Adipose tissue (tissue), 3 donors: ENCODE results near the gene PERM1. TPM values are rescaled to one million over a fixed set of nuclear protein-coding genes. Genes with fewer than 3 reads are reported as not detected.

Experiments used
- H3K27ac ChIP-seq: one replicate; pipeline ENCODE4 v1.5.1; 2013; ENCODE audit warnings: low read depth, low read length
- WGBS, 3 donors: extraction: QIAGEN DNeasy Blood & Tissue Kit; methylation state at CpG; one replicate each; pipeline ENCODE4 v1.1.7; 2013; 5-methylcytosine and 5-hydroxymethylcytosine counted together
- polyA plus RNA-seq, 3 donors: library from polyadenylated mRNA; stranded (reverse); fragments of 200-250 nt; gene quantifications; one replicate each; pipeline ENCODE4 v1.2.3, GENCODE V29; 2013
- donor health status: healthy with polysubstance abuse.
- donor health status: Bipolar disorder and iron deficiency.
- donor health status: healthy.

Gene PERM1
- polyA plus RNA-seq, 3 donors, result 0.06 to 2.0 (median 0.16) TPM

- 9 to 24% (median 23%) methylated on average over 33 to 37 of the region's 37 CpGs for WGBS, 3 donors
- no peak overlapping the region for H3K27ac ChIP-seq
These were observed 46.7 kb downstream of the PERM1 start for GRCh38 chr1:934991-935750.

DNA sequence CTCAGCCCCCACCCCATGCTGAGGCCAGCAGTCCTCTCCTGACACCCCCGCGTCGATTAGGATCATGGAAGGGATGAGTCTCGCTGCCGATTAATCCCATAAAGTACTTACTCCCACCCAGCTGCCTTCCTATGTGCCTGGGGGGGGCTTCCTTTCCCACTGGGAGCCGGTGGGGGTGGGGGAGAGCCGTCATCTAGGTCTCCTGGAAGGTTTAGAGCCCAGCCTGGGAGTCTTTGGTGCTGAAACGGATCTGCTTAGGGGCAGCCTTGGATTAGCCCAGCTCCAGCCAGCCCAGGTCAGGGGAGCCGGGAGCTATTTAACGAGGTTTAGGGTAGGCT, 48.3 kb downstream of the PERM1 start:
- WGBS, 3 donors, result 21 to 42% (median 41%) methylated on average over 10 of the region's 10 CpGs
- H3K27ac ChIP-seq, result no peak overlapping the region

- WGBS, 3 donors, result 44 to 80% (median 77%) methylated on average over 20 to 25 of the region's 25 CpGs
- no peak overlapping the region for H3K27ac ChIP-seq
These were observed 48.9 kb downstream of the PERM1 start for GRCh38 chr1:932776-933602.

- H3K27ac ChIP-seq, result no peak overlapping the region
- 56 to 78% (median 77%) methylated on average over 16 of the region's 16 CpGs for WGBS, 3 donors
These were observed 49.8 kb downstream of the PERM1 start for GRCh38 chr1:932173-932510.

DNA sequence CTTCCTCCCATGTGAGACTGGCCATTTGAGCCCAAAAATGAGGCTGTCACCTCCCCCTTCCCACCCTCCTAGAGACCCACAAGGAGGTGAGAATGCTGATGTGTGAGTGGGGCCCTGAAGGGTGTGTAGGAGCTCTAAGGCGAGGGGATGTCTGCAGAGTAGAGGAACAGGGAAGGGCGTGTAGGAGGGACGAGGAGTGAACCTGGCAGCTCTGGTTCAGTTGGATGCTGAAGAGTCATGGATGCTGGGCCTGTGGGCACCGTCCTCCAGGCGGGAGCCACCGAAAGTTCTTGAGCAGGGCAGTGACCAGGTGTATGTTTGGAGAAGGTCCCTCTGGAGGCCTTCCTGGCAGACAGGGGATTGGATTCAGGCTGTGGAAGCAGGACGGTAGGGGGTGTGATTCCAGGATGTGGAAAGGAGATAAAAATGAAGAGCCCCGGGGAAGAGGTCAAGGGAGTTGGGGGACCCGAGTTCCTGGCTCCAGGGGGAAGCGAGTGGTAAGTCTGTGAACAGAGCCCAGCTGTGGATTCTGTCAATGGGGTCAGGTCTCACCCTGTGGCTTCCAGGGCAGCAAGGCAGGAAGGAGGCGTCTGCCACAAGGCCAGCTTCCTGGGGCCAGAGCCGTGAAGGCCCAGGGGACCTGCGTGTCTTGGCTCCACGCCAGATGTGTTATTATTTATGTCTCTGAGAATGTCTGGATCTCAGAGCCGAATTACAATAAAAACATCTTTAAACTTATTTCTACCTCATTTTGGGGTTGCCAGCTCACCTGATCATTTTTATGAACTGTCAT, 50.3 kb downstream of the PERM1 start:
- WGBS, 3 donors, result 52 to 54% (median 54%) methylated on average over 15 of the region's 15 CpGs
- H3K27ac ChIP-seq, result no peak overlapping the region

- WGBS, 3 donors, result 72 to 79% (median 79%) methylated on average over 11 to 18 of the region's 18 CpGs
- no peak overlapping the region for H3K27ac ChIP-seq
These were observed 51.2 kb downstream of the PERM1 start for GRCh38 chr1:930633-931138.

DNA sequence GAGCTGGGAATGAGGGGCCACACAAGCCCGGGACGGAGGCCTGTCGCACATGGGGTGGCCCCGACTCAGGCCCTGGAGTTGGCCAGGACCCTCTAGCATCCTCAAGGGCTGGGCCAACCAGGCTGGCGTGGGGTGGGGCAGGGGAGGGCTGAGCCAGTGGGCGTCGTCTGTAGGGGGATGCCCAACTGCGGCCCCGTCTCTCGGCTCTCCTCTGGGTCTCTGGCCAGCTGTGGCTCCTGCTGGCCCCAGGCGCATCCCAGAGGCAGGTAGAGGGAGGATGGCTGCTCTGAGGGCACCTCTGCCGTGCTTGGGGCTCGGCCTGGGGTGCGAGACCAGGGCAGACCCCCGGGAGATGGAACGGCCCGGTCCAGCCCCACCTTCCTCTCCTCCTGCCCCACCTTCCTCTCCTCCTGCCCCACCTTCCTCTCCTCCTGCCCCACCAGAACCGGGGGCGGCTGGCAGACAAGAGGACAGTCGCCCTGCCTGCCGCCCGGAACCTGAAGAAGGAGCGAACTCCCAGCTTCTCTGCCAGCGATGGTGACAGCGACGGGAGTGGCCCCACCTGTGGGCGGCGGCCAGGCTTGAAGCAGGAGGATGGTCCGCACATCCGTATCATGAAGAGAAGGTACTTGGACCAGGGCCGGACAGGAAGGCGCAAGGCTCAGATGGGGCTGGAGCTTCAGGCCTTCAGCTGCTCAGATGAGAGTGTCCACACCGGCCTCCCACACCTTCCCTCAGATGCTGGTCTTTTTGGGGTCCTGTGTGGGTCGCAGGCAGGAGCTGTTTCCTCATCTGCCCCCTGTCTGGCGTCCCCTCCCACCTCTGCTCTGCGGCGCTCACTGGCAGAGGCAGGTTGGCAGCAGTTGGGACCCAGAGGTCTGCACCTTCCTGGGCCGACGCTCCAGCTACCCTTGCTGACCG, 51.9 kb downstream of the PERM1 start:
- 87 to 90% (median 90%) methylated on average over 38 to 40 of the region's 40 CpGs for WGBS, 3 donors
- no peak overlapping the region for H3K27ac ChIP-seq

DNA sequence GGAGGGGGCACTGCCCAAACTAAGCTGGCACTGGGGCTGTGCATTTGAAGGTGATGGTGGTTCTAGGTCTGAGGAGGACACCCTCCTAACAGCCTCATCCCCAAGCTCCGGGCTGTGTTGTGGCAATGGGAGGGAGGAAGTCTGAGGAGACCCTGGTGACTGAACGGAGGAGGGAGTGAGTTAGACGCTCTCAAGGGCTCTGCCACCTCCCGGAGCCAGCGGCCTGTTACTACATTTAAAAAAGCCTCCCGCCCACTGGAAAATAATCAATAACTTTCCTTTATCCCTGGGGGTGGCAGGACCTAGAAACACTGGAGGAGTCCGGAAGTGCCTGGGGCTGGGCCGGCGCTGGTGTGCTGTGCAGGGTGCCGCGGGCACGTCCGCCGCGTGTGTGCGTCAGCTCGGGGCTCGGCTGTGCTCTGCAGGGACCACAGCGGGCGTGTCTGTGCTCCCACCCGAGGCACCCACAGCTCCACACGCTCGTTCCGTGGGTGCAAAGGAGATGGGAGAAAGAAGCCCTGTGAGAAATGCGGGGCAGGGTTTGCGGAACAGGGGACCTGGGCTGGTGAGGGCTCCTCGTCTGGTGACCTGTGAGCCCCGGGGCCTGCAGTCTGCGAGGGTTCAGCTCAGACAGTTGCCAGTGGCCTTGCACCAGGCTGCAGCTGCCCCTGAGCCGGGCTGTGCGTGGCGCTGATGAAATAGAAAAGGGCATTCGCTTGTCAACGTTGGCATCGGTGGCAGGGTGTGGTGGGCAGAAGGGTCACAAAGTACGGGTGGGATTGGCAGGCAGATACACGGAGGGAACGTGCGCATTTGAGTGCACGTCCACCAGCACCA, 52.9 kb downstream of the PERM1 start:
- H3K27ac ChIP-seq, result no peak overlapping the region
- 47 to 83% (median 78%) methylated on average over 40 of the region's 40 CpGs for WGBS, 3 donors

DNA sequence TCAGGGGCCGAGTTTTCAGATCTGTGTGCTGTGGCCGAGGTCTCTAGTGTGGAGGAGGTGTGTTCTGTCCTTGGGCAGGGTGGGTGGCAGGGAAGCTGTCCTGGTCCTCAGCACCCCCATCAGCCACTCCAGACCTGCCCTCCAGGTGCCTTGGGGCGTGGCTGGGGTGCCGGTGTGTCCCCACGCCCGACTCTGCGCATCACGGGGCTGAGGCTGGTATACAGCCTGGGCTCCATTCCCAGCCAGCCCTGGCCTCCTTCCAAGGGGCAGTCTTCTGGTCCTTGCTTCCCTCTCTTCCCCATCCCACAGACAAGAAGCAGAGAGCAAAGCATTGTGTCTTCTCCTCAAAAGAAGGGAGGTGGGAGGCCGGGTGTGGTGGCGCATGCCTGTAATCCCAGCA, 54.1 kb downstream of the PERM1 start:
- 39 to 68% (median 56%) methylated on average over 10 of the region's 10 CpGs for WGBS, 3 donors
- no peak overlapping the region for H3K27ac ChIP-seq

GRCh38 chr1:927234-927633, 54.7 kb downstream of the PERM1 start:
- WGBS, 3 donors, result 55 to 67% (median 67%) methylated on average over 9 of the region's 9 CpGs
- no peak overlapping the region for H3K27ac ChIP-seq

DNA sequence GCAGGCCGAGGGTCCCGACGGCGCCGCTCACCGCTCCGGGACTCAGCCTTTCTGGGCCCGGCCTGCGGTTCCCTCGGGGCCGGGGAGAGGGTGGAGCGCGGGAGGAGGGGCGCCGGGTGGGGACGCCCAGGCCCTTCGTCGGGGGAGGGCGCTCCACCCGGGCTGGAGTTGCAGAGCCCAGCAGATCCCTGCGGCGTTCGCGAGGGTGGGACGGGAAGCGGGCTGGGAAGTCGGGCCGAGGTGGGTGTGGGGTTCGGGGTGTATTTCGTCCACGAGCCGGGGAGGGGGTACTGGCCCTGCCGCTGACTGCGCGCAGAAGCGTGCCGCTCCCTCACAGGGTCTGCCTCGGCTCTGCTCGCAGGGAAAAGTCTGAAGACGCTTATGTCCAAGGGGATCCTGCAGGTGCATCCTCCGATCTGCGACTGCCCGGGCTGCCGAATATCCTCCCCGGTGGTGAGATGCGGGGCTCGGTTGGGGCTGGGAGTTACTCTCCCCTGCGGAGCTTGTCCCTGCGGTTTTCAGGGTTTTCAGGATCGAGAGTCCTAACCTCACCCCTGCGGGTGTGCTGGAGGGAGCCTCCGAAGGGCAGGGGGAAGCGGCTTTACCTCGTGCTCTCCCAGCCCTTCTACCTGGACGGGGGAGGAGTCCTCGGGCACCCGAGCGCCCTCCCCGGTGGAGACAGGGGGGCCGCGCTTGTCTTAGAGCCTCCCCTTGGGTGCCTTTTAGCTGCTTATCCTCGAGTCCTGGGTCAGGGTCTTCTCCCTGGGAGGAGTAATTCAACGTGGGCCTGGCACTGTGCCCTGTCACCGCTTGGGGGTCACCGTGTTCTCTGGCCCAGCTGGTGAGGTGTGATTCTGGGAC, 56.1 kb downstream of the PERM1 start:
- WGBS, 3 donors, result 5 to 9% (median 8%) methylated on average over 55 to 65 of the region's 65 CpGs
- no peak overlapping the region for H3K27ac ChIP-seq

Other genes starting within 250 kb of the PERM1 start
- 1 to 10 TPM in 2 of 3 donors, under 1 TPM in 1; 1.00 to 7.9 (median 1.2) TPM for gene SAMD11, start 58.2 kb downstream of the PERM1 start, polyA plus RNA-seq
- gene NOC2L, start 22.8 kb downstream of the PERM1 start, polyA plus RNA-seq, result 10 to 100 TPM; 39.8 to 50.2 (median 44.3) TPM
- gene KLHL17, start 21.5 kb downstream of the PERM1 start, polyA plus RNA-seq, result 10 to 100 TPM in 1 of 3 donors, 1 to 10 TPM in 2; 5.9 to 10.6 (median 6.3) TPM
- gene PLEKHN1, start 15.6 kb downstream of the PERM1 start, polyA plus RNA-seq, result 1 to 10 TPM in 1 of 3 donors, under 1 TPM in 2; 0.22 to 1.1 (median 0.38) TPM
- 10 to 100 TPM; 11.3 to 22.9 (median 14.2) TPM for gene HES4, start 18.0 kb upstream of the PERM1 start, polyA plus RNA-seq
- 10 to 100 TPM; 43.7 to 83.5 (median 44.3) TPM for gene ISG15, start 31.4 kb upstream of the PERM1 start, polyA plus RNA-seq
- 10 to 100 TPM; 12.5 to 34.2 (median 21.5) TPM for gene AGRN, start 38.0 kb upstream of the PERM1 start, polyA plus RNA-seq
- gene RNF223, start 92.2 kb upstream of the PERM1 start, polyA plus RNA-seq, result under 1 TPM in 2 of 3 donors, not detected in 1; 0.05 to 0.30 TPM
- gene C1orf159, start 134.0 kb upstream of the PERM1 start, polyA plus RNA-seq, result 10 to 100 TPM in 1 of 3 donors, 1 to 10 TPM in 2; 5.2 to 11.5 (median 9.3) TPM
- gene TTLL10, start 191.8 kb upstream of the PERM1 start, polyA plus RNA-seq, result under 1 TPM; 0.13 to 0.98 (median 0.45) TPM
- gene TNFRSF18, start 224.5 kb upstream of the PERM1 start, polyA plus RNA-seq, result 1 to 10 TPM in 1 of 3 donors, under 1 TPM in 1, not detected in 1; 0.45 to 1.4 TPM
- 10 to 100 TPM in 2 of 3 donors, 1 to 10 TPM in 1; 1.4 to 13.9 (median 11.4) TPM for gene TNFRSF4, start 232.1 kb upstream of the PERM1 start, polyA plus RNA-seq
- gene SDF4, start 249.9 kb upstream of the PERM1 start, polyA plus RNA-seq, result 100 to 1,000 TPM in 2 of 3 donors, 10 to 100 TPM in 1; 93.9 to 148 (median 101) TPM